NAMALWA (cell line): Measurements from ENCODE around the gene PHYKPL.
"Not testable (repeated sequence)": the region's sequence is repeated elsewhere in the genome, so short reads cannot be mapped to it uniquely, and the experiment has no call there.

Source experiments
- DNase-seq: peaks from one replicate; pipeline ENCODE4 v3.0.0-alpha.2; 2015; ENCODE audit warnings: low spot score

Gene PHYKPL

GRCh38 chr5:178207183-178207916, 25.3 kb downstream of the PHYKPL start:
- DNase-seq: peak; percentile 19

- DNase-seq: peak; percentile 19
These were observed 26.2 kb downstream of the PHYKPL start for GRCh38 chr5:178206166-178207101.

- no peak for DNase-seq
These were observed 26.9 kb downstream of the PHYKPL start for GRCh38 chr5:178205749-178206047.

- peak; percentile 79 for DNase-seq
These were observed 27.5 kb downstream of the PHYKPL start for GRCh38 chr5:178204935-178205748.

GRCh38 chr5:178204182-178204934, 28.2 kb downstream of the PHYKPL start, which contains the start of gene HNRNPAB:
TSS of gene HNRNPAB (plus strand) at chr5:178204533. CDS start at chr5:178204838, 305 bp downstream.
- peak; percentile 96 for DNase-seq

DNA sequence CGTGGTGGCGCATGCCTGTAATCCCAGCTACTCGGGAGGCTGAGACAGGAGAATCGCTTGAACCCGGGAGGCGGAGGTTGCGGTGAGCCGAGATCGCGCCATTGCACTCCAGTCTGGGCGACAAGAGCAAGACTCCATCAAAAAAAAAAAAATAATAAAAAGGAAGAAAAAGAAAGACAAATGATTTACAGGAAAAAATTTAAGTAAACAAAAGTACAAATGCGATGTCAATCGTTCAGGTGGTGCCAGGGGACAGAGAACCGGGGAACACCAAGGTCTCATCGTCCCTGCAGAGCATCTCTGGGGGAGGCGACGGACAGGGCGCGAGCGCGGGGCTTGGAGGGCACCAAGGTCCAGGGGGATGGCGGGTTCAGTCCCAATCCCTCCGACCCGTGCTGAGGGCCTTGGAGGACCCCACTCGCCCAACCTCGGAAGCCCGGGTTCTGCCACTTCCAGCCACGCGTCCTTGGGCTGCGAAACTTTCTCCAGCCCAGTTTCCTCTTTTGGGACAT, 28.9 kb downstream of the PHYKPL start:
- DNase-seq: no peak

DNA sequence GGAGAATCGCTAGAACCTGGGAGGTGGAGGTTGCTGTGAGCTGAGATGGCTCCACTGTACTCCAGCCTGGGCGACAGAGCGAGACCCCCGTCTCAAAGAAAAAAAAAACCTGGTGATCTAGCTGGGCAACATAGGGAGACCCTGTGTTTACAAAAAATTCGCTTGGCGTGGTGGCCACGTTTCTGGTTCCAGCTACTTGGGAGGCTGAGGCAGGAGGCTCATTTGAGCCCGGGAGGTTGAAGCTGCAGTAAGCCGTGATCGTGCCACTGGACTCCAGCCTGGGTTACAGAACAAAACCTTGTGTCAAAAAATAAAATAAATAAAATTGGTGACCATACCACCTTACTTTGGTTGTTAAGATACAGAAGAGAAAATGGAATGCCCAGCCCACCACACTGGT, 30.1 kb downstream of the PHYKPL start:
- no peak for DNase-seq

DNA sequence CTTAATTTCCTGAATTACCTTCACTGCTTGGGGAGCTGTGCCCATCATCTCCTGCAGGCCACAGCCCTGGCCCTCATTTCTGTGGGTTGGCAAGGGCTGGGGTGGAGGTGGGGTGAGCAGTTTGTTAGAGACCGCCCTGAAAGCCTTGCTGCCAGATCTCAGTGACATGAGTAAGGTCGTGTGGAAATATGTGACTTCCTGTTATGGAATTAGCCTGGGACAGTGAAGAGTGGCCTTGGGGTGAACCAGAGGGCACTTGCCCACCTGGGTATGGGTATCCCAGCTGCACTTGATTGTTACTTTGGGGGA, 30.7 kb downstream of the PHYKPL start:
- no peak for DNase-seq

DNA sequence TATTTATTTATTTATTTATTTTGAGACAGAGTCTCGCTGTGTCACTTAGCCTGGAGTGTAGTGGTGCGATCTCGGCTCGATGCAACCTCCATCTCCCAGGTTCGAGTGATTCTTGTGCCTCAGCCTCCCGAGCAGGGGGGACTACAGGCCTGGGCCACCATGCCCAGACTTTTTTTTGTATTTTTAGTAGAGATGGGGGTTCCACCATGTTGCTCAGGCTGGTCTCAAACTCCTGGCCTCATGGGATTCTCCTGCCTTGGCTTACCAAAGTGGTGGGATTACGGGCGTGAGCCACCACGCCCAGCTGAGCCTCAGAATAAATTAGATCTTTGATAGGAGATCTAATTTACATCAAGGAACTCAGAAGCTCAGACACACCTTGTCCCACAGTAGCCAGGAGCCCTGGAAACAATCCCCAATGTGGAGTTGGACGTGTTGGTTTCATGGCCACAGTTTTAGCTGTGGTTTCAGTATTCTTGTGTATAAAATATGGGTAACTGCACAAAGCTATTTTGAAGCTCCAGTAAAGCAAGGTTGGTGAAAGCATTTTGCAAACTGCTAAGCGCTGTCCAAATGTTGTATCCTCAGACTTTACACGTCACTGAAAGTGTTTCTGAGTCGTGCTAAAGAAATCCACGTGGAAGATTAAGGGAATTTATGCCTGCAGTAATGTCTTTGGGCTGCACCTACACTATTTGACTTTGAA, 31.2 kb downstream of the PHYKPL start:
- no peak for DNase-seq

DNA sequence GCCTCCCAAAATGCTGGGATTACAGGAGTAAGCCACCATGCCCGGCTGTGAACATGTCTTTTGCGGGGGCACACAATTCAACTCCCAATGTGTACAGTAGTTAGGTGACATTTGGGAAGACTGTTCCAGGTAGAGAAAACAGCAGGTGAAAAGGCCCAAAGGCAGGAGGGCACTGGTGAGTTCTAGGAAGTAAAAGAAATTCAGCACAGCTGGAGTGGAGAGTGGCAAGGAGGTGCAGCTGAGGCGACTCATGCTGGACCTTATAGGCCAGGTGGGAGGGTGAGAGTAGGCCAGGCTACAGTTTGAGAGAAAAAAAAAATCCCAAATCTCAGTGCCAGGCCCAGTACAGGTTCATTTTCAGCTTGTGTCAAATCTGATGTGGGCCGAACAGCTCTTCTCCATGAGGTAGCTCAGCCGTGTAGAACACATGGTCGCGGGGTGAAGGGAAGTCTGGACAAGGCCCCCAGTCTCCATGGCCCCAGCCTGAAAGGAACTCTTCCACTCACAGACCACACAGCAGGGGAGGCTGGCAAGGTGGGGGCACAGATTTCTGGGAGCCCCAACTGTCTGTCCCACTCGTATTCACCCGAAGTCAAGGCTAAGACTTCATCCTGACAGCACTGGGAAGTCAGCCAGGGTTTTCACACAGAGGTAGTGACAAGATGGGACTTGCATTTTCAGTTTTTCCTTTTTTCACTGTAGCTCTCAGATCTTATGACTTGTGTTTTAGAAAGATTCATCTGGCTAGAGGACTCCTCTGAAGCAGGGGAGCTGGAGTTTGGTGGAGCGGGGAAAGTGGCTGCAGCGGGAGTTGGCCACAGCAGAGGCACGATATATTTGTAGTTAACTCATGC, 32.8 kb downstream of the PHYKPL start:
- DNase-seq: no peak

DNA sequence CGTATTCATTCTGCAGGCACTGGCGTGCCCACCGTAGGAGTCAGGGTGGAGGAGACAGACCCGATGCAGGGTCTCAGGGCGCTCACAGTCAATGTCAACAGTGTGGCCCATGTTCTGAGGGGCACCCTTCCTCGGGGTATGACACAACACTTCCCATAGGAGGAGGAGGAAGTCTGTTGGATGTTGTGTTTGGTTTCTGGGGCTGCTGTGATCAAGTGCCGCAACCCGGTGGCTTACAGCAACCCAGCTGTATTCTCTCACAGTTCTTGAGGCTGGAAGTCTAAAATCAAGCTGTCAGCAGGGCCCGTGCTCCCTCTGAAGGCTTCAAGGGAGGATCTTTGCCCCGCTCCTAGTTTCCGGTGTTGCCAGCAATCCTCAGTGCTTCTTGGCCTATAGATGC, 33.9 kb downstream of the PHYKPL start:
- DNase-seq: no peak

GRCh38 chr5:178198151-178198550, 34.5 kb downstream of the PHYKPL start:
- DNase-seq: not testable (repeated sequence)

DNA sequence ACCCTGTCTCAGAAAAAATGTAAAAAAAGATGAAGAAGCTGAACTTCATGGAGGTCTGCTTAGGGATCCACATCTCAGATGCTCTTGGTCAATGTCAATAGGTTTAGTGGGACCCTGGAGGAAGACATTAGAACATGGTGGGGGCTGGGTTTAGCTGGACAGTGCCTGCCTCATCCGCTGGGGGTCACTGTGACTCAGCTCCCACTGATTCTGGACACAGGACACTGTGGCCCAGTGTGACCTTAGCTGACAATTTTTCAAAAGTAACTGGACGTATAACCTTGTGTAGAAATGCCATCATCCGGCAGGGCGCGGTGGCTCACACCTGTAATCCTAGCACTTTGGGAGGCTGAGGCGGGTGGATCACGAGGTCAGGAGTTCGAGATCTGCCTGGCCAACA, 35.6 kb downstream of the PHYKPL start:
- DNase-seq: no peak

- DNase-seq: no peak
These were observed 36.3 kb downstream of the PHYKPL start for GRCh38 chr5:178196281-178196812.

DNA sequence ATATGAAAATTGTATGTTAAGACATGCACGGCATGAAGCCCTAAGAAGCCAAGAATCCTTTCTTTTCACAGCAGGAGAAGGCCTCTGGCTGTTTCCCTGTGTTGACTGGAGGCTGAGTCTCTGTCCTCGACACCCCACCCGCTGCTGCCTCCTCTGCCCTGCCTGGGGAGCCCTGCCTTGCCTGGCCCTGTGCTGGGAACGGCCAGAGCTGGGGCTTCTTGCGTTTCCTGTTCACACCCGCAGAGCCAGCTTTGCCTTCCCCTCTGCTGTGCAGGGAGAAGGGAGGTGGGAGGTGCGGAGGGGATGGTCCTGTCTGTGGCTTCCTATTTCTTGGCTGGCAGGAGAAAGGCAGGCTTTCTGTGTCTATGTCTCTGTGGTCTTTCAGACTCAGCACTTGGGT, 38.6 kb downstream of the PHYKPL start:
- DNase-seq: no peak

DNA sequence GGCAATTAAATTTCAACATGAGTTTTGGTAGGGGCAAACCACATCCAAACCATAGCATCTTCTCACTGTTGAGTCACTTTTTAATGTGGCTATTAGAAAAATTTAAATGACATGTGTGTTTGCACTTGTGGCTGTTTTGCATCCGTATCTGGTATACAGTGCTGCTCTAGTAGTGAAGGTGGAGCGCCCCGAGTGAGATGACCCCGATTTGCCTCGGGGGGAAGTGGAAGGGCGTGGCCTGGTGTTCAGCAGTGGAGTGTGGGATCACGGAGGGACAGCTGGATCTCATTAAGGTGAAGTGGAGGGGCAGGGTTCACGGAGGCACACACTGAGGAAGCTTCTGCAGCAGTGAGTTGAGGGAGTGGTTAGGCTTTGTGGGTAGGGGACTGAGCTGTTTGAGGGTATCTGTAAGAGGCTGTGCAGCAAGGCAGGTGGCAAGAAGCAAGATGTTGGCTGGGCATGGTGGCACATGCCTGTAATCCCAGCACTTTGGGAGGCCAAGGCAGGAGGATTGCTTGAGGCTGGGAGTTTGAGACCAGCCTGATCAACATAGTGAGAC, 39.3 kb downstream of the PHYKPL start:
- DNase-seq: no peak

DNA sequence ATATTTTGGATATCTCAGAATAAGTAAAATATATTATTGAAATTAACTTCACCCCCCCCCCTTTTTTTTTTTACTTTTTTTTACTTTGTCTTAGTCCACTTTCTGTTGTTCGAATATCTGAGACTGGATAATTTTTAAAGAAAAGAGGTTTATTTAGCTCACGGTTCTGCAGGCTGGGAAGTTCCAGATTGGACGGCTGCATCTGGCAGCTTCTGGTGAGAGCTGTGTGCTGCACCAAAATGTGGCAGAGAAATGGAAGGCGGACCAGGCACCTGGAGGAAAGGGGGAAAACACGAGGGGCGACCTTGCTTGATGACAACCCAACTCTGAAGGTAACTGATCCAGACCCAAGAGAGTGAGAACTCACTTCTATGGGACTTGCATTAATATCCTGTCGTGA, 39.8 kb downstream of the PHYKPL start:
- DNase-seq: no peak

GRCh38 chr5:178192244-178192643, 40.4 kb downstream of the PHYKPL start:
- DNase-seq: no peak

GRCh38 chr5:178191661-178192060, 40.9 kb downstream of the PHYKPL start:
- DNase-seq: no peak
